Brain pericyte (primary cell): ENCODE measurements around the gene DNAH7.
"Not testable (repeated sequence)": the region's sequence is repeated elsewhere in the genome, so short reads cannot be mapped to it uniquely, and the experiment has no call there.

Experiments used
- DNase-seq: peaks from one replicate; pipeline ENCODE4 v3.0.0-alpha.2; 2012; ENCODE audit warnings: low read depth, low spot score

Gene DNAH7

GRCh38 chr2:196068271-196069209 is at the start of gene DNAH7:
Gene DNAH7, minus strand, starts transcription at chr2:196068837. Its CDS starts 126 bp downstream, at chr2:196068711.
- DNase-seq: peak; percentile 45

DNA sequence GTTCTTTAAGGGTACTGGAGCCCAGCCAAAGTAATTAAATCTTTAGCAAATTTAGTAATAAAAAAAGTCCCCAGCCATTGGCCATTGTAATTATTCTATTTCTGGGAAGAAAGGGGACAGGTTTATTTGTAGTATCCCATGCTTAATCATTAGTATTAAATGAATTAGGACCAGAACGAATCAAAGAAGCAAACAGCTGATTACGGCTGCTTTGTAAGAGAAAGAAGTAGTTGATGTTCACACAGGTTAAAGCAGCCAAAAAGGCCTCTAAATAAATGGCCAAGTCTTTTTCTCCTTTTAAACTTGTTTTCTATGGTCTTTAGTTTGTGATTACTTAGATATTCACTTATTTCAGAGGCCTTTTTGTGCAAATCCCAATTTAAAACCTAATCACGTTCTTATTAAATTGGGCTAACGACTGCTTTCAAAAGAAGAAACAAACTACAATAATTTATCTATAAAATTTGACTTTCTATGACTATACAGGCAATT is 48.6 kb upstream of the DNAH7 start:
- no peak for DNase-seq

DNA sequence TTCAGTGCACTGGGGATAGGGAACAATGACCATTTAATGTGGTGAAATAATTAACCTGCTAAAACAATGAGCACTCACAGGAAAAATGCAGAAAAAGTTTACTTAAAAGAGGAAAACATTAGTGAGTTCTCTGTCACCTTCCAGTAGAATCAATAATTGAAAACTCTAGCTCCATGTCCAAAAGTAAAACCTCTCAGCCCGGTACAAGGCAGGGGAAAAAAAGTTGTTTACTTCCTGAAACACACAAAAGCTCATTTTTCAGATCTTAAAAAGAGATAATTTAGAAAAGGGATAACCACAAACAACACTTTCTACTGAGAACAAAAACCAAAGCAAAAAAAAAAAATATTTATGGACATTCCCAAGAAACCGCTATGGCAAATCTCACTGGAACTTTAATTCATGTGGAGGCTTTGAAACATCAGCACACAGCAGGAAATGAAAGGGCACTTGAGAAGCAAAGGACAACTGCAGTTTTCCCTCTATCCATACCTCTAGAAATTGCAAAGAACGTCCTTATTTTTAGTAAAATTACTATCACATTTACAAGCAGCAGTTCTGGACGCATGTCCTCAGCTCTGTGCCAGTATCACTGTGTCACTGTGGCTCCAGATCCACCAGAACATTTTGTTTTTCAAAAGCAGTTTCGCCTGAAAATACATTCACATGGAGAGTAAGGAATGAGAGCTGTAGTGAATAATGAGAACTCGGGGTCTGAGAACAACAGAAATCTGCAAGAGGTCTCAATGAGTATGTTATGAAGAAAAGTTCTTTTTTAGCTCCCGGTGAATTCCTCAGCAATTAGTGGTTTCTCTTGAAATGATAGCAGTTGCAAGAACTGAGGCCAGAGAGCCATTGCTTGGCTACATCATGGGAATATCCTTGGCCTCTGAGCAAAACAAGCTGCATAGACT is 44.7 kb upstream of the DNAH7 start:
- DNase-seq: no peak

GRCh38 chr2:196112418-196113034 is 43.9 kb upstream of the DNAH7 start:
- DNase-seq: no peak

DNA sequence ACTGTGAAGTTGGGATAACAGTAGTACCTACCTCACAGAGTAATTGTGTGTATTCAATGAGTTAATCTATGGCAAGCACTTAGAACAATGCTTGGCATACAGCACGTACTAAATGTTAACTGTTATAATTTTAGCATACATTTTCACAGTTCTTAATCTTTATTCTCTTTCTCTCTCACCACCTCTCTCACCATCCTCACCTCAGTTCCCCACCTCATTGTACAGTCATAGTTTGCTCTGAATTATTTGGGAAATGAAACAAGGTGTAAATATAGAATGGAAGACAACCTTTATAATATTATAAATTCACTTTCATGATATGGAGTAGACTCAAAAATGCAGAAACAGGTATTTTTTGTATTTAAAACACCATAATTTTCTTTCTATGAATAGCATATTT is 40.0 kb upstream of the DNAH7 start:
- no peak for DNase-seq

DNA sequence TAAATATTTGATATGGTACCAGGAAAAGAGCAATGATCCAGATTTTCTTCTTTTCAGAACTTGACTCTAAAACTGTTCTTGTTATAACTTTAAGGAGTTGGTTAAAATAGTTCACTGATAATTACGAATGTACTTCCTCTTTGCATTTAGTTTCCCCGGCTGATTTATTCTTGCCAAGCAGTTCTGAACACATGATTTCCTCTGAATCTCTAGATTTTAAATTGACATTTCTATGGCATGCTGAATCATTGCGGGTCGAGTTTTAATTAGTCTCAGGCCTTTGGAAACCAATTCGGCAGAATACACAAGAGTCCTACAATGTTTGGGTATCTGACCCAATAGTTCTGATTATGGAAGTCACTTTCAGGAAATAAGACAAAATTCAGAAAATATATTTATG is 37.3 kb upstream of the DNAH7 start:
- no peak for DNase-seq

- no peak for DNase-seq
These were observed 35.4 kb upstream of the DNAH7 start for GRCh38 chr2:196104066-196104465.

- DNase-seq: no peak
These were observed 35.0 kb upstream of the DNAH7 start for GRCh38 chr2:196103626-196104025.

GRCh38 chr2:196101325-196101991 is 32.8 kb upstream of the DNAH7 start:
- DNase-seq: peak; percentile 72

DNA sequence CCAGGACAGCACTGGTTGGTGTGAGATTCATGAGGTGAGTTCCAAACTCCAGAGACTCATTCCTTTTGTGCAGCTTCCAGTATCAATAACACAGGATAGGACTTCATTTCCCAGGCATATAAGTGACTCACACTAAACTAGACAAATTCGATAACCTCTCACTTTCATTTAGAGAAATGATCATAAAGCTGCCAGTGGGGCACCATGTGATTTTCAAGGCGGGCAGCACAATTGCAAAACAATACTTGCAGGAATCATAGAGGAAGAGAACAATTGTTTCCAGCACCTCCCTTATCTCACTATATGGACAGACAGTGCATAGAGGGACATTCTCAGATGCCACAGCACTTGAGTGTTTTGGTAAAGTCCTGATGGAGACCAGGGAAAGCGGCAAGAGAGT is 31.3 kb upstream of the DNAH7 start:
- DNase-seq: no peak

GRCh38 chr2:196097864-196098660 is 29.4 kb upstream of the DNAH7 start:
- no peak for DNase-seq

DNA sequence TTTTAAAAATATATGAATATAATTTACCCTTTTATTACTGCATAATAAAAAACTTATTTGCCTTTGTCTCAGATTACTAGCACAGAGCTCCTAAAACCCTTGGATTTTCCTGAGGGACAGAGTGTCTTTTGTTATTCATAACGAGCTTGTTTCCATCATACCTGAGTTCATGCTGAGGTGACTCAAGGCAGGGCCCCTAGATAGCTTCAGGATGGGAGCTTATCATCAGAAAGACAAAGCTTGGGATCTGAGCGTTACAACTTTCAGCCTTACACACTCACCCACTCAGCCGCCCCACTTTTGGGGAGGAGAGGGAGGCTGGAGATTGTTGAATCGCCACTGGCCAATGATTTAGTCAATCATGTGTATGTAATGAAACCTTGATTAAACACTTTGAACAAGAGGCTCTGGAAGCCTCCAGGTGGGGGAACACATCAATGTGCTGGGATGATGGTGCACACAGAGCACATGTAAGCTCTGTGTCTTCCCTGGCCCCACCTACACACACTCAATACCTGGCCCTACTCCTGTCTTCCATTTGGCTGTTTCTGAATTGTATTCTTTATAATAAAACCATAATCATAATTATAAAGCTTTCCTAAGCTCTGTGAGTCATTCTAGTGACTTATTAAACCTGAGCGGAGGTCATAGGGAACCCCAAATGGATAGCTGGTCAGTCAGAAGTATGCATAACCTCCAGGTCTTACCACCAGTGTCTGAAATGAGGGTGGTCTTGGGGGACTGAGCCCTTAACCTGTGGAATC is 28.5 kb upstream of the DNAH7 start:
- DNase-seq: no peak

DNA sequence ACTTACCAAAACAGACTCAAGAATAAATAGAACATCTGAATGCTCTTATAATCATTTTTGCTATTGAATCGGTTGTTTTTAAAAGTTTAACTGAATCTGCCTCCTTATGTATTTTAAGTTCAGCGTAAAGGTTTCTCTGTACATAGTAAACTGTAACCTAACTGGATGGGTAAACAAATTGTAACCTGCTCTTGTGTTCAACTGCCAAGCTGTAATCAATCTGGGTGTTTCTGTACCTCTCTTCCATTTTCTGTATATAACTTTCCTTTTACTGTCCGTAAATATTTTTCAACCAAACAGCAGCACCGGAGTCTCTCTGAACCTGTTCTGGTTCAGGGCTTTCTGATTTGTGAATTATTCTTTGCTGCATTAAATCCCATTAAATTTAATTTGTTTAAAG is 27.6 kb upstream of the DNAH7 start:
- no peak for DNase-seq

GRCh38 chr2:196089448-196089847 is 20.8 kb upstream of the DNAH7 start:
- not testable (repeated sequence) for DNase-seq

DNA sequence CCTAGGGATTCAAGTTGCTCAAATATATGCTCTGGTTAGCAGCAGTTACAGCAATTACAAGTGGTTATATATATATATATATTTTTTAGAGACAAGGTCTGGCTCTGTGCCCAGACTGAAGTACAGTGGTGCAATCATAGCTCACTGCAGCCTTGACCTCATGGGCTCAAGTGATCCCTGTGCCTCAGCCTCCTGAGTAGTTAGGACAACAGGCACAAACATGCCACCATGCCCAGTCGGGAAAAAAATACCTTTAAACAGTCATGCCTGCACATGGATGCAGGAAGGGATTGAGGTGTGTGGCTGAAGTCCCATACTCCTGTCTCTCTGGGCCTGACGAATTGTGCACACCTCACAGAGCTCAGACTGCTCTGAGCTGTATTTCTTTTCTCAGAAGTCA is 19.6 kb upstream of the DNAH7 start:
- DNase-seq: no peak

GRCh38 chr2:196086517-196087368 is 18.1 kb upstream of the DNAH7 start:
- no peak for DNase-seq

DNA sequence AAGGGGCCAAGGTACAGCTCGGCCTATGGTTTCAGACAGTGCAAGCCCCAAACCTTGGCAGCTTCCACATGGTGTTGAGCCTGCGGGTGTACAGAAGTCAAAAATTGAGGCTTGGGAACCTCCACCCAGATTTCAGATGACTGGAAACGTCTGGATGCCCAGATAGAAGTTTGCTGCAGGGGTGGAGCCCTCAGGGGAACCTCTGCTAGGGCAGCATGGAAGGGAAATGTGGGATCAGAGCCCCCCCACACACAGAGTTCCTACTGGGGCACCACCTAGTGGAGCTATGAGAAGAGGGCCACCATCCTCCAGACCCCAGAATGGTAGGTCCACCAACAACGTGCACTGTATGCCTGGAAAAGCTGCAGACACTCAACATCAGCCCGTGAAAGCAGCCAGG is 15.0 kb upstream of the DNAH7 start:
- no peak for DNase-seq

- no peak for DNase-seq
These were observed 11.9 kb upstream of the DNAH7 start for GRCh38 chr2:196080526-196080925.

- no peak for DNase-seq
These were observed 10.4 kb upstream of the DNAH7 start for GRCh38 chr2:196079052-196079451.
